Activated naive CD4-positive, alpha-beta T cell treated with anti-CD3 and anti-CD28 coated beads, Interleukin-2, amount 50 U/mL, for 24 hours (primary cell): ENCODE data around the gene CETP.

Source experiments
- H3K27ac Mint-ChIP-seq: one replicate; pipeline ENCODE4 v1.8.0; 2021; ENCODE audit warnings: mild to moderate bottlenecking, mixed read lengths
- H3K27me3 Mint-ChIP-seq: one replicate; pipeline ENCODE4 v1.8.0; 2021; ENCODE audit warnings: mixed read lengths
- H3K36me3 Mint-ChIP-seq: one replicate; pipeline ENCODE4 v1.8.0; 2021; ENCODE audit warnings: mixed read lengths
- H3K4me1 Mint-ChIP-seq: one replicate; pipeline ENCODE4 v1.8.0; 2021; ENCODE audit warnings: mixed read lengths
- H3K4me3 Mint-ChIP-seq: one replicate; pipeline ENCODE4 v1.8.0; 2021; ENCODE audit warnings: mild to moderate bottlenecking, mixed read lengths
- H3K9me3 Mint-ChIP-seq: one replicate; pipeline ENCODE4 v1.8.0; 2021; ENCODE audit warnings: mixed read lengths

CETP gene, protein sequence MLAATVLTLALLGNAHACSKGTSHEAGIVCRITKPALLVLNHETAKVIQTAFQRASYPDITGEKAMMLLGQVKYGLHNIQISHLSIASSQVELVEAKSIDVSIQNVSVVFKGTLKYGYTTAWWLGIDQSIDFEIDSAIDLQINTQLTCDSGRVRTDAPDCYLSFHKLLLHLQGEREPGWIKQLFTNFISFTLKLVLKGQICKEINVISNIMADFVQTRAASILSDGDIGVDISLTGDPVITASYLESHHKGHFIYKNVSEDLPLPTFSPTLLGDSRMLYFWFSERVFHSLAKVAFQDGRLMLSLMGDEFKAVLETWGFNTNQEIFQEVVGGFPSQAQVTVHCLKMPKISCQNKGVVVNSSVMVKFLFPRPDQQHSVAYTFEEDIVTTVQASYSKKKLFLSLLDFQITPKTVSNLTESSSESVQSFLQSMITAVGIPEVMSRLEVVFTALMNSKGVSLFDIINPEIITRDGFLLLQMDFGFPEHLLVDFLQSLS

DNA sequence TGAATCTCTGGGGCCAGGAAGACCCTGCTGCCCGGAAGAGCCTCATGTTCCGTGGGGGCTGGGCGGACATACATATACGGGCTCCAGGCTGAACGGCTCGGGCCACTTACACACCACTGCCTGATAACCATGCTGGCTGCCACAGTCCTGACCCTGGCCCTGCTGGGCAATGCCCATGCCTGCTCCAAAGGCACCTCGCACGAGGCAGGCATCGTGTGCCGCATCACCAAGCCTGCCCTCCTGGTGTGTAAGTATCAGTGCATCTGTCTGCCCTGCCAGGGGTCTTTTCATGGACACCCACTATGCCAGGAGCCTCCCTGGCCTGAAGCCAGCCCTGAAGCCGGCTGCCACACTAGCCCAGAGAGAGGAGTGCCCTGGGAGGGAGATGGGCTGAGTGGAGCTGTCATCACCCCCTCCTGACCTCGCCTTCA is at the start of gene CETP:
CETP (plus strand) TSS at position 100 of the 431 bp plus-strand sequence; CDS start at position 130, 30 bp downstream.
- no peak within 1 kb of the TSS for H3K27ac Mint-ChIP-seq
- no peak within 1 kb of the TSS for H3K4me3 Mint-ChIP-seq

DNA sequence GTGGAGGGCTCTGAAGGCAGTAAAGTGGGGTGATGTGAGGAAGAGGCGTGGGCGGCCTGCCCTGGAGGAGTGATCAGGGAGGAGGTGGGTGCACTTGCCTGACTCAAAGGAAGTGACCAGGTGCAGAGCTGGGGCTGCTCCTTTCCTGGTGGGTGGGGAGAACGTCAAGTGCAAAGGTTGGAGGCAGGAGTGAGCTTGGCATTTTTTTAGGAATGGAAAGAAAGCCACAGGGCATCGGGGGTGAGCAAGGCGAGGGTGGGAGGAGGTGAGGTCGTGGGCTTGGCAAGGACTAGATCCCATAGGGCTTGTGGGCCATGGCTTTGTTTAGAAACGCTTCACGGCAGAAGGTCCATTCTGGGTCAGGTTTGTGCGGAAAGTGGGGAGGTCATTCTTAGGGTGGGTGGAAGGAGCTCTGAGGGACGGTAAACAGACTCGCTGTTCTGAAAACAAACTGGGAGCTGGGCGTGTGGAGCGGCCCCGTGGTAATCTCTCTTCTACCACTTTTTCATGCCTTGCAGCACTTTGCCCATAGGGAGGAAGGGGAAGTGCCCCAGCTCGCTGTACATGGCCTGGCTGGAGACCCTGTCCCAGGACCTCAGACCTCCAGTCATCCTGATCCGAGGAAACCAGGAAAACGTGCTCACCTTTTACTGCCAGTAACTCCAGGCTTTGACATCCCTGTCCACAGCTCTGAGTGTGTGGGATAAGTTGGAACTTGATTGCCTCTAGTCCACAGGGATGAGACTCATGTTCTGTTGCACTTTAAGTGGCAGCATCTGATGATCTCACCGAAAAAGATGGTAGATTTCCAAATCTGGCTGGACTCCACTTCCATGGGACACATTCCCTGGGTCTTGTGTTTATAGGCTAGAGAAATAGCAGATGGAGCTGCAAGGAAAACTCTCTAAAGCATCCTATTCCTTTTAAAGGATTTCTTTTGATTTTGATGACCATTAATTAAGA is 48.7 kb upstream of the CETP start:
- Mint-ChIP-seq H3K9me3 (peaks cover 5% of the 10 kb centered on the region), H3K27ac (no peak overlapping the region), H3K36me3 (no peaks in the 10 kb centered on the region), H3K4me1 (peaks cover 37% of the 10 kb centered on the region), H3K27me3 (no peaks in the 10 kb centered on the region), H3K4me3 (no peak overlapping the region)

More for the DNA sequence above, at the start of gene CETP:
- Mint-ChIP-seq H3K4me1 (peaks cover 23% of the 10 kb centered on the region), H3K27me3 (no peaks in the 10 kb centered on the region), H3K36me3 (no peaks in the 10 kb centered on the region), H3K9me3 (no peaks in the 10 kb centered on the region)

DNA sequence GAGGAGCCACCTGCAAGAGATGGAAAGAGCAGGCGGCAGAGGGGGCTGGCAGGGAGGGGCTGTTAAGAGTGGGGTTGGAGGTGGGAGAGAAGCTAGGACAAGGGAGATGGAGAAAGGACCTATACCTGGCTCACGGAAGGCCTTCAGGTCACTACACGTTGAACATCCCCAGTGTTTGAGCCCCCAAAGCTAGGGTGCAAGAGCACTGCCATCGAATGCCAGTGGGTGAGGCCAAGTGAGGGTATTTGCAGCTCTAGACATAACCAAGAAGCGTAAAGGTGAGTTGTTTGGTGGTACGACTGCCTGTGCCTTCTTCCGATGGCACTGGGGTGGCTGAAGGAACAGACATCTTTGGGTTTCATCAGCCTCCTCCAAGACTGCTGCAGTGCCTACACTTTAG is 46.9 kb upstream of the CETP start:
- peaks cover 5% of the 10 kb centered on the region for H3K9me3 Mint-ChIP-seq
- H3K27ac Mint-ChIP-seq, result peak overlapping the region; percentile 8
- H3K4me3 Mint-ChIP-seq, result no peak overlapping the region
- H3K4me1 Mint-ChIP-seq, result peaks cover 46% of the 10 kb centered on the region
- no peaks in the 10 kb centered on the region for H3K36me3 Mint-ChIP-seq
- no peaks in the 10 kb centered on the region for H3K27me3 Mint-ChIP-seq

DNA sequence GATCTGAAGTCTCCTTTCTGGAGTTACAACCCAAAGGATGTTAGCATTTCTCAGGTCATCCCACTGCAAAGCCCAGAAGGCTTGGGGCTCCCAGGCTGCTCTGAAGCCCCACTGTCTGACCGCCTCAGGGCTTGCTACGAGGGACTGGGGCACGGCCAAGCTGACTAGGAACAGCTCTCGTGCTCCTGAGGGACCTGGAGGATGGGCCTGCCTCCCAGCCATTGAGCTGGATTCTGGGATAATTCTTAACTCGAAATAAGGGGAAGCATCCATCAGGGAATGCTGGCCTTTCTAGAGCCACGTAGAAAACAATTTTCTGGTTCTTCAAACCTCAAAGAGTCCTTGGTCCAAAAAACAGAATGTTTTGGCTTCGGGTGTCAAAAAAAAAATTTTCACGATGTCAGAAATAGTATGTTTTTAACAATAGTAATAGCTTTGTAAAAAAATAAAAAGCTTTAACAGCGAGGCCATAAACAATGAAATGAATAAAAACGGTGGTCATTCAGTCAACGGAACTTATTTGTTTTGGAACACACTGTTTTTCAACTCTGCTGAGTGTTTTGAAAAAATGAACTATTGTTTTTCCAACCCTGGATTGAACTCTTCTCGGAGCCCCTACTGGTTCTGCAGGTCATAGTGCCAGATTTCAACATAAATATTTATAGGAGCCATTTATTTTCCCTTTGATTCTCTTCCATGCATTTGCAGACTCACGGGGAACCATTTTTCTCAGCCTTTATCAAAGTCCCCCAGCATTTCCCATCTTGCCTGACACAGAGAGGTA is 46.2 kb upstream of the CETP start:
- Mint-ChIP-seq H3K4me3 (no peak overlapping the region), H3K27ac (no peak overlapping the region), H3K27me3 (no peaks in the 10 kb centered on the region), H3K4me1 (peaks cover 41% of the 10 kb centered on the region), H3K36me3 (no peaks in the 10 kb centered on the region), H3K9me3 (peaks cover 5% of the 10 kb centered on the region)

DNA sequence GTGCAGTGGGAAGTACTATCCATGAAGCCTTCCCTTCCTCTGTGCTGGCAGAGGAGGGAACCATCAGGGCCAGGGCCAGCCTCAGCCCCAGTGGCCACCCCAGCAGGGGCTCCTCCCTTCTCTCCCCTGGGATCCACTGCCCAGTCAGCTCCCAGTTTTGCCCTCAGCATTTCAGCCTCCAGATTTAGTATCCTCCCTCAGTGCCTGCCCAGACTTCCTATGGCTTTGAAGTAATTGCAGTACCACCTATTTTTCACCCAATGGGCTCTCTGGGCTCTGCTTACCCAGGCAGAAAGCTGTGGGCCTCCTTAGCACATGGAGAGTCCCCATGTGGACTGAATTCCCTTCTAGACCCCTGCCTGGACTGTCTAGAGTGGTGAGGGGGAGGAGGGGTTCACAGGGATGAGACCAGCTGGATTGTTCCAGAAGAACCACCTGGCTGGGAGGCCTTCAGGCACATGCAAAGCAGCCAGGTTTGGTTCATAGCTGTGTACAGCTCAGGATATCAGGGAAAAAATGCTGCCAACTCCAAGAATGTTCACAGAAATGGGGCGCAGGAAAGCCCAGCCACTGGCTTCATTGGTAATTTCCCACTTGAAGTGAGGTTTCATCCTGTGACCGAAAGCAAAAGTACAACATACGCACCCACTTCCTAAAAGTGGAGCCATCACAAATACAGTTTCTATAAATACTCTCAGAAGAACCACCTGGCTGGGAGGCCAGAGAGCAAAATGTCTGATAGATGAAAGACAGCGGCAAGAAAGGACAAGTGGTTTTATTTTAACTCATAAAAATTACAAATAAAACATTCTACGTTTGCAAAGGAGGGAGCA is 45.0 kb upstream of the CETP start:
- no peaks in the 10 kb centered on the region for H3K27me3 Mint-ChIP-seq
- peak overlapping the region; percentile 41 for H3K4me3 Mint-ChIP-seq
- peak overlapping the region; percentile 89 for H3K27ac Mint-ChIP-seq
- H3K36me3 Mint-ChIP-seq, result no peaks in the 10 kb centered on the region
- peaks cover 5% of the 10 kb centered on the region for H3K9me3 Mint-ChIP-seq
- H3K4me1 Mint-ChIP-seq, result peaks cover 30% of the 10 kb centered on the region

DNA sequence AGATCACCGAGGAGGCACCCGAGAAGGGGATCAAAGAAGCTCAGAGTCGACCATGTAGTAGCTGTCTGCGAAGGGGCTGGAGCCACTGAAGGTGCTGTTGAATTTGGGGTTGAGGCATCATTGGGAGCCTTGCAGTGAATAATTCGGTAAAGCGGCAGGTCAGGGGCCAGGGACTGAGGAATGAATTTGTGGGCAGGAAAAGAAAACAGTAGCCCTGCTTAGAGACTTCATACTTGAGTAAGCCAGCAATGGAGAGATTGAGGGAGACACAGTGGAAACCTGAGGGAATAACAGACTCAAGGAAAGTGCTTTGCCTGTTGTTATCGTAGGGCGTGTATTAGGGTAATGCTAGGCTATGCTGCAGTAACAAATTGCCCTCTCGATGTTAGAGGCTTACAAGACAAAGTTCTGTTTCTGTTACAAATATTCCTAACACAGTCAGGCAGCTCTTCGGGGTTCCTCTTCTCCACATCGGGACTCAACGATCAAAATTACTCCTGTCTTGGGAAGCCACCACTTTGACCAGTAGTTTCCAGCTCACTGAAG is 43.2 kb upstream of the CETP start:
- Mint-ChIP-seq H3K27me3 (no peaks in the 10 kb centered on the region), H3K4me1 (peaks cover 25% of the 10 kb centered on the region), H3K36me3 (no peaks in the 10 kb centered on the region), H3K9me3 (peaks cover 5% of the 10 kb centered on the region), H3K27ac (peak overlapping the region; percentile 26), H3K4me3 (no peak overlapping the region)

DNA sequence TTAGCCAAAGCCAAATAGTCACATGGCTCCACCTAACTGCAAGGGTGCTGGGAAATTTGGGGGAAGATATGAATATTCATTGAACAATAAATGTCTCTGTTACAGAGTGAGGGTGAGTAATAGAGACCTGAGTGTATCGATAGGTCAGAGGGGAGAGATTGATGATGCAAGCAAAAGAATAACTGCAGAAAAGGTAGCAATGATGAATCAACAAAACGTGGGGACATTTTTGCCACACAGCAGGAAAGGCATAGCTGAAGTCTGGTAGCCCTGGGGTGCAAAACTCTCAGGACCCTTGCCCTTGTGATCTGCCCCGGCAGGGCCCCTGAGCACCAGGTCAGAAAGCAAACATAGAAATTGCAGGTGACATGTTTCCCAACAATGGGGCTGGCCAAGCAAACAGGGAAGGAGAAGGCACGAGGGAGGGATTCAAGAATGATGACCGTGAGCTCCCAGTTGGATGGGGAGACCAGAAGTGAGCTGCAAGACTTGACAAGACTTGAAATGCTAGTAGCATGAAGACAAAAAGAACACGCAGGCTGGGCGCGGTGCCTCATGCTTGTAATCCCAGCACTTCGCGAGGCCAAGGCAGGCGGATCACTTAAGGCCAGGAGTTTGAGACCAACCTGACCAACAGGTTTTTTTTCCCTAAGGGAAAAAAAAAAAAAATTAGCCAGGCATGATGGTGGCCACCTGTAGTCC is 42.5 kb upstream of the CETP start:
- H3K4me1 Mint-ChIP-seq, result peaks cover 25% of the 10 kb centered on the region
- no peak overlapping the region for H3K27ac Mint-ChIP-seq
- no peaks in the 10 kb centered on the region for H3K27me3 Mint-ChIP-seq
- H3K36me3 Mint-ChIP-seq, result no peaks in the 10 kb centered on the region
- H3K4me3 Mint-ChIP-seq, result no peak overlapping the region
- H3K9me3 Mint-ChIP-seq, result peaks cover 5% of the 10 kb centered on the region

DNA sequence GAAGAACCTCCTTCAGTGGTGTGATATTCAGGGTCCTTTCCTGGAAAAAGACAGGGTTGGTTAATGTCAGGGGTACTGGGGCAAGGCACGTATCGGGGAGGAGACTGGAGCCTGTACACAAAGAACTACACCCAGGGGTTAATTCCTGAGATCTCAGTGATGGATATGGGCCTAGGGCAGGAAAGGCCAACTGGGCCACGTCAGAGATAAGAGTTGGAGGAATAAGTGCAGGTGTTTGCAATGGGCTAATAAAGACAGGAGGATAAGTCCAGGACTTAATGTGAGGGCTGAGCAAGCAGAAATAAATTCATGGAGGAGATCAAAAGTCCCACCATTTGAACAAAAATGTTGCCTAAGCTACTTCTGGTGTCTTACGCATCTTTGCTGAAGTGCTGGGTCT is 40.2 kb upstream of the CETP start:
- no peaks in the 10 kb centered on the region for H3K27me3 Mint-ChIP-seq
- H3K36me3 Mint-ChIP-seq, result no peaks in the 10 kb centered on the region
- H3K4me3 Mint-ChIP-seq, result no peak overlapping the region
- H3K9me3 Mint-ChIP-seq, result peaks cover 5% of the 10 kb centered on the region
- no peak overlapping the region for H3K27ac Mint-ChIP-seq
- peaks cover 27% of the 10 kb centered on the region for H3K4me1 Mint-ChIP-seq

DNA sequence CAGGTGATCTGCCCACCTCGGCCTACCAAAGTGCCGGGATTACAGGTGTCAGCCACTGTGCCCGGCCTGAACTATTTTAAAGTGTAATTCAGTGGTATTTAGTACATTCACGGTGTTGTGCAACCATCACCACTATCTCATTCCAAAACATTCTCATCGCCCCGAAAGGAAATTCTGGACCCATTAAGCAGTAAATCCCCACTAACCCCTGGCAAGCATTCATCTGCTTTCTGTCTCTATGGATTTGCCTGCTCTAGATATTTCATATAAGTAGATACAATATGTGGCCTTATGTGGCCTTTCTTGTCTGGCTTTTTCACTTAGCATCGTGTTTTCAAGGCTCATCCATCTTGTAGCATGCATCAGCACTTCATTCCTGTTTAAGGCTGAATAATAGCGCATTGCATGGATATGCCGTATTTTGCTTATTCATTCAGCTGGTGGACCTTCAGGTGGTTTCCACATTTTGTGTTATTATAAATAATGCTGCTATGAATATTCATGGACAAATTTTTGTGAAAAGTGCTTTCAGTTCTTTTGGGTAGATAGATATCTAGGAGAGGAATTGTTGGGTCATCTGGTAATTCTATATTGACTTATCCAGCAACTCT is 38.2 kb upstream of the CETP start:
- peaks cover 11% of the 10 kb centered on the region for H3K4me1 Mint-ChIP-seq
- H3K27ac Mint-ChIP-seq, result peak overlapping the region; percentile 27
- no peaks in the 10 kb centered on the region for H3K27me3 Mint-ChIP-seq
- H3K4me3 Mint-ChIP-seq, result no peak overlapping the region
- H3K9me3 Mint-ChIP-seq, result no peaks in the 10 kb centered on the region
- no peaks in the 10 kb centered on the region for H3K36me3 Mint-ChIP-seq

DNA sequence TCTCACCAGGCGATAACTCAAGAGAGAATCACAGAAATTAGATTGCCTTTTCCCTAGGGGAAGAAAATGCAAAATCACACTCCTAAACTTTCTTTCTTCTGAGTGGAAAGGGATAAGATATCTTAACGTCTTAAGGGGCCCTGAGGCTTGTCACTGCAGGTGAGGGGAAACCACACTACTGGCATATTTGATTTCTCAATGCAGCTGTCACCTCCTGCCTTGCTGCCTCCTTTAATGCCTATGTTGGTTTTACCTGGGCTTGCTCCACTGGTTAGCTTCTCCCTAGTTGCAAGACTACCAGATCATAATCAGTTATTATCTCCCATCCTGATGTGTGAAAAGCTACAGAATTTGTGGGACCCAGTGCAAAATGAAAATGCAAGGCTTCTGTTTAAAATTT is 34.3 kb upstream of the CETP start:
- Mint-ChIP-seq H3K4me1 (peaks cover 13% of the 10 kb centered on the region), H3K36me3 (no peaks in the 10 kb centered on the region), H3K4me3 (no peak overlapping the region), H3K27me3 (no peaks in the 10 kb centered on the region), H3K9me3 (no peaks in the 10 kb centered on the region), H3K27ac (no peak overlapping the region)

DNA sequence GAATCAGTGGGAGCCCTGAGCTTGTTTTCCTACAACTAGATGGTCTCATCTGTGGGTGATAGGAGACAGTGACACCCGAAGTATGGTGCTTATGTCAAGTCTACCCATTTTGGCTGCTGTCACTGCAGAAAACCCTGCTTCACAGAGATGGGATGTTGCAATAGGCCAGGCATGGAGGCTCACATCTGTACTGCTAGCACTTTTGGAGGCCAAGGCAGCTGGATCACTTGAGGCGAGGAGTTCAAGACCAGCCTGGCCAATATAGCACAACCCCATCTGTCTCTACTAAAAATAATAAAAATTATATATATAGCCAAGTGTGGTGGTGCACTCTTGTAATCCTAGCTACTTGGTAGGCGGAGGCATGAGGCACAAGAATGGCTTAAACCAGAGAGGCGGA is 32.1 kb upstream of the CETP start:
- Mint-ChIP-seq H3K4me1 (peaks cover 21% of the 10 kb centered on the region), H3K4me3 (no peak overlapping the region), H3K36me3 (peaks cover 11% of the 10 kb centered on the region), H3K9me3 (no peaks in the 10 kb centered on the region), H3K27me3 (no peaks in the 10 kb centered on the region), H3K27ac (no peak overlapping the region)

DNA sequence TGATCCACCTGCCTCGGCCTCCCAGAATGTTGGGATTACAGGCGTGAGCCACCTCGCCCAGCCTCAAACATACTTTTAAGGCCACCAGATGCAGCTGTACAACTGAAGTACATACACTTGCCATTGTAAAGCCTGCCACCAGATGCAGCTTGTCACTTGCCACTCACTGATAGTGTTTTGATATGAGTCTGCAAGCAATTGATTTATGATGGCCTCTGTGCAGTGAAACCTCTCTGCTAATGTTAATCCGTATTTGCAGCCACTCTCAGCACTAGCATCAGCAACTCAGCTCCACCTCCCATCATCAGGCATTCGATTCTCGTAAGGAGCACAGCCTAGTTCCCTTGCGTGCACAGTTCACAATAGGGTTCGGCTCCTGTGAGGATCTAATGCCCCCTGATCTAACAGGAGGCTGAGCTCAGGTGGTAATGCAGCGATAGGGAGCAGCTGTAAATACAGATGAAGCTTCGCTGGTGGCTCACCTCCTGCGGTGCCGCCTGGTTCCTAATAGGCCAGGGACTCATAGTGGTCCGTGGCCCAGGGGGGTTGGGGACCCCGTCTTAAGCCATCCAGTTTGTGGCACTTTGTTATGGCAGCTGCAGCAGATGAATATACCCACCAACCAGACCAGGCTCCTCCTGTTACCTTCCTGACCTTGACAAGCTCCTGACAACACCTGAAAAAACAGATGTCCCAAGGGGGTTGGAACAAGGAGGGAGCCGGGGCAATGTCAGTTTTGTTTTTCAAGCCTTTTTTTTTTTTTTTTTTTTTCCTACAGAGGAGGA is 31.1 kb upstream of the CETP start:
- H3K4me1 Mint-ChIP-seq, result peaks cover 25% of the 10 kb centered on the region
- no peaks in the 10 kb centered on the region for H3K27me3 Mint-ChIP-seq
- H3K36me3 Mint-ChIP-seq, result peaks cover 19% of the 10 kb centered on the region
- H3K27ac Mint-ChIP-seq, result peak overlapping the region; percentile 99
- peak overlapping the region; percentile 30 for H3K4me3 Mint-ChIP-seq
- no peaks in the 10 kb centered on the region for H3K9me3 Mint-ChIP-seq
